ENCODE results near the gene ITGA7. TPM values are rescaled to one million over a fixed set of nuclear protein-coding genes. Genes with fewer than 3 reads are reported as not detected.
A peak's percentile ranks its signal among the peaks of the same experiment; 100 is the strongest.

ITGA7 gene, protein sequence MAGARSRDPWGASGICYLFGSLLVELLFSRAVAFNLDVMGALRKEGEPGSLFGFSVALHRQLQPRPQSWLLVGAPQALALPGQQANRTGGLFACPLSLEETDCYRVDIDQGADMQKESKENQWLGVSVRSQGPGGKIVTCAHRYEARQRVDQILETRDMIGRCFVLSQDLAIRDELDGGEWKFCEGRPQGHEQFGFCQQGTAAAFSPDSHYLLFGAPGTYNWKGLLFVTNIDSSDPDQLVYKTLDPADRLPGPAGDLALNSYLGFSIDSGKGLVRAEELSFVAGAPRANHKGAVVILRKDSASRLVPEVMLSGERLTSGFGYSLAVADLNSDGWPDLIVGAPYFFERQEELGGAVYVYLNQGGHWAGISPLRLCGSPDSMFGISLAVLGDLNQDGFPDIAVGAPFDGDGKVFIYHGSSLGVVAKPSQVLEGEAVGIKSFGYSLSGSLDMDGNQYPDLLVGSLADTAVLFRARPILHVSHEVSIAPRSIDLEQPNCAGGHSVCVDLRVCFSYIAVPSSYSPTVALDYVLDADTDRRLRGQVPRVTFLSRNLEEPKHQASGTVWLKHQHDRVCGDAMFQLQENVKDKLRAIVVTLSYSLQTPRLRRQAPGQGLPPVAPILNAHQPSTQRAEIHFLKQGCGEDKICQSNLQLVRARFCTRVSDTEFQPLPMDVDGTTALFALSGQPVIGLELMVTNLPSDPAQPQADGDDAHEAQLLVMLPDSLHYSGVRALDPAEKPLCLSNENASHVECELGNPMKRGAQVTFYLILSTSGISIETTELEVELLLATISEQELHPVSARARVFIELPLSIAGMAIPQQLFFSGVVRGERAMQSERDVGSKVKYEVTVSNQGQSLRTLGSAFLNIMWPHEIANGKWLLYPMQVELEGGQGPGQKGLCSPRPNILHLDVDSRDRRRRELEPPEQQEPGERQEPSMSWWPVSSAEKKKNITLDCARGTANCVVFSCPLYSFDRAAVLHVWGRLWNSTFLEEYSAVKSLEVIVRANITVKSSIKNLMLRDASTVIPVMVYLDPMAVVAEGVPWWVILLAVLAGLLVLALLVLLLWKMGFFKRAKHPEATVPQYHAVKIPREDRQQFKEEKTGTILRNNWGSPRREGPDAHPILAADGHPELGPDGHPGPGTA
- 13.9 and 37.6 TPM in 2 replicates for total RNA-seq (ENCODE audit: low replicate concordance)

DNA sequence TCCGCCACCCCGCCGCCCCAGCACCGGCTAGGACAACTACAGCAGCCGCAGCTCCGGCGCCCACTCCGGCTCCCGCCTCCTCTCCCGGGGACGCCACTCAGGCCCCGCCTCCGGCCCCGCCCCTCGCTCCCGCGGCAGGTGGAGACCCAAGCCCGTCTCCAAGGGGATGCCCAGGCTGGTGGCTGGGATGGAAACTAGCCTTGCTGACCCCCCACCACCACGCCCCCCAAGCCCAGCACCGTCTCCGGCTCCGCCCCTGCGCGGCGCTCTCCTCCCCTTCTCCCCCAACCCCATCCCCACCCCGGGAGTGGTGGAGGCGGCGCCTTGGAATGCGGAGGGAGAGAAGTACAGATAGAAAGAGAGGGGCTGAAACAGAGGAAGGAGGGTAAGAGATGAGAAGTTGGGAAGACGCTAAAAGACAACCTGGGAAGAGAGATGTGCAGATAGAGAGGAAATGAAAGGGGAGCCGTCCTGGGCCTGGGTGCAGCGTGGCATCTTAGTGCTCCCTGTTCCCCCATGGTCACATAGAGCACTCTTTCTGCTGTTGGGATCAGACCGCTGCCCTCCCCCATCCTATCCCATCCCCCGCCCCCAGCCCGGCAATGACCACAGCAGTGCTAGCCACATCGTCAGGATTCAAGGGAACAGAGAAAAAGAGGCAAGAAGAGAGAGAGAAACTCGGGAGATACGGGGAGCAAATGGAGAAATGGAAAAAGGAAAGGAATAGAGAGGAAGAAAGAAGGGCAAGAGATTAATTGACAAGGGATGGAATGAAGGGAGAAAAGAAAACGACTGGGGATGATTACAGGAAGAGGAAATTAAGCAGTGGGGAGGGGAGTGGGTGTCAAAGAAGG lies at the start of gene ITGA7:
ITGA7 (minus strand) TSS at position 64 of the 854 bp plus-strand sequence. CDS start 222 bp downstream, outside the sequence.
- no peak for DNase-seq (ENCODE audit: low read depth)
- no peak for TF ChIP-seq CTCF (IDR thresholded peaks at IDR 0.05; ENCODE audit: insufficient read depth, low read length)
- peak within 1 kb of the TSS; percentile 66 for H3K4me3 ChIP-seq (ENCODE audit: low read depth, low read length)

DNA sequence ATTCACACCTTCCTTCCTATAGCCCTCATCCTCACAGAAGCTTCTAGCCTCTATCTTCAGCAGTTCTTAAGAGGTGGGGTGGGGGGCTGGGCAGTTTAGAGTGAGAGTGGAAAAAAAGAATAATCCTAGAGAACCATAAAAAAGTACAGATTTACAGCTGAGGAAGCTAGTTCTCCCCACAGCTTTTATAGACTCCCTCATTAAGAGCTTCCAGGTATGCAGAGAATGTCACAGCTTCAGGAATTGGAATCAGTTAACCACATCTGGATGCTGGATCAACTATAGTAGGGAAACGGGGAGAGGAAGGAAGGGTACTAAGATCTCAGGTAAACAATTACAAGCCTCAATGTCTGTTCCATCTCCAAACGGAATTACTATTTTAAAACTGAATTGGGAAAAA lies 47.5 kb upstream of the ITGA7 start:
- H3K4me3 ChIP-seq (ENCODE audit: low read depth, low read length) = no peak overlapping the region
- DNase-seq (ENCODE audit: low read depth) = no peak
- no peak for TF ChIP-seq CTCF (IDR thresholded peaks at IDR 0.05; ENCODE audit: insufficient read depth, low read length)

GRCh38 chr12:55748230-55748993 lies 40.7 kb upstream of the ITGA7 start:
- no peak for TF ChIP-seq CTCF (IDR thresholded peaks at IDR 0.05; ENCODE audit: insufficient read depth, low read length)
- no peak overlapping the region for H3K4me3 ChIP-seq (ENCODE audit: low read depth, low read length)

GRCh38 chr12:55746913-55747231 lies 39.2 kb upstream of the ITGA7 start:
- no peak for DNase-seq (ENCODE audit: low read depth)
- TF ChIP-seq CTCF (IDR thresholded peaks at IDR 0.05; ENCODE audit: insufficient read depth, low read length) = no peak
- no peak overlapping the region for H3K4me3 ChIP-seq (ENCODE audit: low read depth, low read length)

More at GRCh38 chr12:55748230-55748993, 40.7 kb upstream of the ITGA7 start:
- DNase-seq (ENCODE audit: low read depth) = no peak

DNA sequence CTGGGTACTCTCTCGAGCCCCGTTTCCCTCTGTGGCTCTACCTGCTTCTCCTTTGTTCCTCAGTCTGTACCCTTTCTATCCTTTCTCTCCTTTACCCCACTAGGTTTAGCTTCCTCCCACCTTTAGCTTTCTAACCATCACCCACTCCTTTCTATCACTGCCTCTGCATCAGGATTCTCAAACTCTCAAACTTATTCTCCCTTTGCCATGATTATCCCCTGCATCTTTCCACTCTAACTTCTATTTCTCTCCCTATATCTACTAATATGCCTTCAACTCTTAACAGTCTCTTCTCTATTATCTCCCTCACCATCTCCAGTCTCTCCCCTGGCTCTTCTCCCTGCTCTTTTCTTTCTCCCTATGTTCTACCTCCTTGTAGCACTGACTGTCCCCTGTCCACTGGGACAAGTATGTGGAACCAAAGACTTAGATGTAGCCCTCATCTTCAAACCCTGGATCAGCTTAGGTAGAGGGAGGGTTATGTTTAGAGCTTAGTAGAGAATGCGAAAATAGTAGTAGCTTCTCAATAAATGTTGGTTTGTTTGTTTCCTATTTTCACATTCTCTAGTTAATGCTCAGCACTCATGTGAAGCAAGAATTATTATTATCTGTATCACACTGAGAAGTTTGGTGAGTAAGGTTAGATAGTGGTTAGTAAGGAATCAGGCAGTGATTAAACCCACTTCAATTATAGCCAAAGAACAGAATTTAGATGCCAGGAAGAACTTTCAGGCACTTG lies 38.6 kb upstream of the ITGA7 start:
- peak; percentile 40 for DNase-seq (ENCODE audit: low read depth)
- H3K4me3 ChIP-seq (ENCODE audit: low read depth, low read length) = peak overlapping the region; percentile 13
- TF ChIP-seq CTCF (IDR thresholded peaks at IDR 0.05; ENCODE audit: insufficient read depth, low read length) = no peak
